T-helper 2 cell treated with Interferon-gamma antibody and Interleukin-4, amounts not matched to agents 5 μg/mL and 100 μg/mL, for 36 hours (primary cell): ENCODE measurements around the gene TMEM167B.
"Not testable (repeated sequence)": the region's sequence is repeated elsewhere in the genome, so short reads cannot be mapped to it uniquely, and the experiment has no call there.

Experiments used
- DNase-seq: peaks from one replicate; pipeline ENCODE4 v3.0.0; 2021; ENCODE audit warnings: low spot score
- H3K27ac Mint-ChIP-seq: one replicate; pipeline ENCODE4 v1.8.0; 2021; ENCODE audit warnings: mild to moderate bottlenecking, mixed read lengths
- H3K27me3 Mint-ChIP-seq: one replicate; pipeline ENCODE4 v1.8.0; 2021; ENCODE audit warnings: low read depth, mixed read lengths
- H3K36me3 Mint-ChIP-seq: one replicate; pipeline ENCODE4 v1.8.0; 2021; ENCODE audit warnings: low read depth, mixed read lengths
- H3K4me1 Mint-ChIP-seq: one replicate; pipeline ENCODE4 v1.8.0; 2021; ENCODE audit warnings: low read depth, mixed read lengths
- H3K4me3 Mint-ChIP-seq: one replicate; pipeline ENCODE4 v1.8.0; 2022; ENCODE audit warnings: mild to moderate bottlenecking, moderate library complexity, mixed read lengths
- H3K9me3 Mint-ChIP-seq: one replicate; pipeline ENCODE4 v1.8.0; 2021; ENCODE audit warnings: mixed read lengths

TMEM167B gene

DNA sequence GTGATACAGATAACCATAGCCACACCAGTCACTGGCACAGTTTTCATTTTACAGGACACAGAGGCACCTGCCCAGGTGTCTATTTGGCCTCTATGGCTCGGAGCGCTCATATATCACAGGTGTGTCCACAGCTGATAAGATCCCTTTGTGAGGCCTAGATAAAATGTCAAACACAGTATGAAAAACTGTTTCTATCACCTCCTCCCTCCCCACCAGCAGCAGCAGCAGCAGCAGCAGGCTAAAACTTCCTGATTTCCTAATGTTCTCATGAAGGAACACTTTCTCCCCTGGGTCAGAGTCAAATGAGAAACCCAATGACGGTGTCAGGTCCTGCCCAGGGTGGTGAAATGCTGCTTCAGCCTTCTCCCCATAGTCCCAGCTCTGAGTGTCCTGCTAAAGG lies 47.8 kb downstream of the TMEM167B start:
- no peak overlapping the region for H3K4me3 Mint-ChIP-seq
- H3K27ac Mint-ChIP-seq = no peak overlapping the region
- H3K4me1 Mint-ChIP-seq = peaks cover 11% of the 10 kb centered on the region
- H3K9me3 Mint-ChIP-seq = no peaks in the 10 kb centered on the region
- no peak for DNase-seq
- no peaks in the 10 kb centered on the region for H3K36me3 Mint-ChIP-seq
- H3K27me3 Mint-ChIP-seq = no peaks in the 10 kb centered on the region

GRCh38 chr1:109140392-109140791 lies 49.8 kb downstream of the TMEM167B start:
- no peaks in the 10 kb centered on the region for H3K4me1 Mint-ChIP-seq
- no peak for DNase-seq
- H3K9me3 Mint-ChIP-seq = no peaks in the 10 kb centered on the region
- no peaks in the 10 kb centered on the region for H3K27me3 Mint-ChIP-seq
- H3K36me3 Mint-ChIP-seq = no peaks in the 10 kb centered on the region
- H3K27ac Mint-ChIP-seq = no peak overlapping the region
- no peak overlapping the region for H3K4me3 Mint-ChIP-seq

DNA sequence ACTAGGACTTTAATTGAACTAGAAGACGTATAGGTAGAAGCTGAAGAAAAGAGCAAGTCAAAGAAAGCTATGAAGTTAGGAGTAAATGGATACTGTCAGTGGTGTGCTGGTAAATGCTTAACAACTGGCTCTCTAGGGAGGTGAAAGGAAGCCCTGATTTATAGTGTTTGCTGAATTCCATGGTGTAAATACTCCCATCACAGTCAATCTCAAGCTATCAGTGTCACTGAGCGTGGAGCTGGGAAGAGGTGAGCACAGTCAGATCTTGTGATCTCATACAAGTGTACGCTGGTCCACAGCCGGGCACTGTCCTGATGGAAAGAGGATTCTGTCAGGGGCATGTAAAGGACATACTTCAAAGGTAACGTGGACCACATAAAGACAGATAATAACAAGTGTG lies 51.7 kb downstream of the TMEM167B start:
- Mint-ChIP-seq H3K4me1 (no peaks in the 10 kb centered on the region), H3K9me3 (no peaks in the 10 kb centered on the region), H3K36me3 (no peaks in the 10 kb centered on the region), H3K27me3 (no peaks in the 10 kb centered on the region), H3K27ac (no peak overlapping the region), H3K4me3 (no peak overlapping the region)
- no peak for DNase-seq

DNA sequence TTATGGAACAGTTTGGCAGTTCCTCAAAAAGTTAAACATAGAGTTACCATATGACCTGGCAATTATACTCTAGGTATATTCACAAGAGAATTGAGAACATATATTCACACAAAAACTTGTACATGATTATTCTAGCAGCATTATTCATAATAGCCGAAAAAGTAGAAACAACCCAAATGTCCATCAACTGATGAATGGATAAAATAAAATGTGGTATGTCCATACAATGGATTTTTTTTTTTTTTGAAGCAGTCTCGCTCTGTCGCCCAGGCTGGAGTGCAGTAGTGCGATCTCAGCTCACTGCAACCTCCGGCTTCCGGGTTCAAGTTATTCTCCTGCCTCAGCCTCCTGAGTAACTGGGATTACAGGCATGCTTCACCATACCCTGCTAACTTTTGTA lies 52.2 kb downstream of the TMEM167B start:
- DNase-seq, H3K27ac Mint-ChIP-seq, H3K4me3 Mint-ChIP-seq, H3K9me3 Mint-ChIP-seq, H3K27me3 Mint-ChIP-seq, H3K36me3 Mint-ChIP-seq, H3K4me1 Mint-ChIP-seq: not testable (repeated sequence)
